Measurements from ENCODE around the gene NFKBIE.

The NFKBIE gene

GRCh38 chr6:44309092-44309491 lies 43.7 kb upstream of the NFKBIE start (continued):
- TF ChIP-seq BACH2 (CRISPR knock-in tag; IDR thresholded peaks at IDR 0.05; ENCODE audit: borderline replicate concordance) (no peak), TOX (CRISPR knock-in tag; IDR thresholded peaks at IDR 0.05; ENCODE audit: borderline replicate concordance) (no peak), RARB (CRISPR knock-in tag; IDR thresholded peaks at IDR 0.05) (no peak)

DNA sequence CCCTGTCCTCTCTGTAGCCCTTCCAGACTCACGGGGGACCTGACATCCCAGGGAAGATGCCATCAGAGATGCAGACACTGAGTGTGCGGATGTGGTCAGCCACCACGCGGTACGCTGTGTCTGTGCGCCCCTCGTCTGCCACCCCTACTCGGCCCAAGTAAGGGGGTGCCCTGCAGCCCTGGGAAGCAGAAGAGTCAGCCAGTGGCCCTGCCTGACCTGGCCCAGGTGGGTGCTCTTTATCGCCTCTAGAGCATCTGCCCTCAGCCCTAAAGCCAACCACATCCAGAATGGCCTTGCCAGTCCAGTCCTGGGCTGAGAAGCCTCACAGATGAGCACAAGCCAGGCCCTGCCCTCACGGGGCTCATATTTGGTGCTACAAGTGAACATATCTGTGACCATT lies 41.9 kb upstream of the NFKBIE start:
- TF ChIP-seq TOX (CRISPR knock-in tag; IDR thresholded peaks at IDR 0.05; ENCODE audit: borderline replicate concordance) (no peak), ZNF70 (CRISPR knock-in tag; IDR thresholded peaks at IDR 0.05) (no peak), ZNF8 (CRISPR knock-in tag; IDR thresholded peaks at IDR 0.05) (no peak), PPARA (CRISPR knock-in tag; IDR thresholded peaks at IDR 0.05; ENCODE audit: borderline replicate concordance) (no peak)
- ATAC-seq = no peak

DNA sequence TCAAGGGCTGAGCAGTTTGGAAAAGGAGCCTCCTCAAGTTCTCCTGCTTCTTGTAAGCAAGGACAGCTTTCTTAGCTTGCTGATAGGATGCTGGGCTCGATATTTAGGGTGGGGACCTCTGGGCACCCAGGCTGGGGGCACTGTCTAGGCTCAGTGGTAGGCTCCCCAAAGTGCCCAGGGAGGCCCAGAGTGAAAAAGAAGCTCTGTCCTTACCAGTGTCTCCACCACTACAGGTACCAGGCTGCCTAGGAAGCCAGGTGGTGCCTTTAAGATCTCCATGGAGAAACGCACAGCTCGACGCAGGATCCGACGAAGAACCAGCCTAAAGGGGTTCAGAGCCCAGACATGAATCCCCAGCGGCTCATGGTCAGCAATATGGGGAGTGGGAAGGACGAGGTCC lies 41.4 kb upstream of the NFKBIE start:
- no peak for TF ChIP-seq ZNF565 (CRISPR knock-in tag; conservative IDR thresholded peaks at IDR 0.05; ENCODE audit: low read depth)
- TF ChIP-seq, protein P1, sequence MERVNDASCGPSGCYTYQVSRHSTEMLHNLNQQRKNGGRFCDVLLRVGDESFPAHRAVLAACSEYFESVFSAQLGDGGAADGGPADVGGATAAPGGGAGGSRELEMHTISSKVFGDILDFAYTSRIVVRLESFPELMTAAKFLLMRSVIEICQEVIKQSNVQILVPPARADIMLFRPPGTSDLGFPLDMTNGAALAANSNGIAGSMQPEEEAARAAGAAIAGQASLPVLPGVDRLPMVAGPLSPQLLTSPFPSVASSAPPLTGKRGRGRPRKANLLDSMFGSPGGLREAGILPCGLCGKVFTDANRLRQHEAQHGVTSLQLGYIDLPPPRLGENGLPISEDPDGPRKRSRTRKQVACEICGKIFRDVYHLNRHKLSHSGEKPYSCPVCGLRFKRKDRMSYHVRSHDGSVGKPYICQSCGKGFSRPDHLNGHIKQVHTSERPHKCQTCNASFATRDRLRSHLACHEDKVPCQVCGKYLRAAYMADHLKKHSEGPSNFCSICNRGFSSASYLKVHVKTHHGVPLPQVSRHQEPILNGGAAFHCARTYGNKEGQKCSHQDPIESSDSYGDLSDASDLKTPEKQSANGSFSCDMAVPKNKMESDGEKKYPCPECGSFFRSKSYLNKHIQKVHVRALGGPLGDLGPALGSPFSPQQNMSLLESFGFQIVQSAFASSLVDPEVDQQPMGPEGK (CRISPR knock-in tag; IDR thresholded peaks at IDR 0.05; ENCODE audit: borderline replicate concordance) = no peak
- no peak for TF ChIP-seq RARB (CRISPR knock-in tag; IDR thresholded peaks at IDR 0.05)
- no peak for TF ChIP-seq ARNTL (CRISPR knock-in tag; IDR thresholded peaks at IDR 0.05; ENCODE audit: borderline replicate concordance, low read depth)
- TF ChIP-seq, protein P2, sequence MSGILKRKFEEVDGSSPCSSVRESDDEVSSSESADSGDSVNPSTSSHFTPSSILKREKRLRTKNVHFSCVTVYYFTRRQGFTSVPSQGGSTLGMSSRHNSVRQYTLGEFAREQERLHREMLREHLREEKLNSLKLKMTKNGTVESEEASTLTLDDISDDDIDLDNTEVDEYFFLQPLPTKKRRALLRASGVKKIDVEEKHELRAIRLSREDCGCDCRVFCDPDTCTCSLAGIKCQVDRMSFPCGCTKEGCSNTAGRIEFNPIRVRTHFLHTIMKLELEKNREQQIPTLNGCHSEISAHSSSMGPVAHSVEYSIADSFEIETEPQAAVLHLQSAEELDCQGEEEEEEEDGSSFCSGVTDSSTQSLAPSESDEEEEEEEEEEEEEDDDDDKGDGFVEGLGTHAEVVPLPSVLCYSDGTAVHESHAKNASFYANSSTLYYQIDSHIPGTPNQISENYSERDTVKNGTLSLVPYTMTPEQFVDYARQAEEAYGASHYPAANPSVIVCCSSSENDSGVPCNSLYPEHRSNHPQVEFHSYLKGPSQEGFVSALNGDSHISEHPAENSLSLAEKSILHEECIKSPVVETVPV (CRISPR knock-in tag; IDR thresholded peaks at IDR 0.05) = no peak
- TF ChIP-seq, protein P3, sequence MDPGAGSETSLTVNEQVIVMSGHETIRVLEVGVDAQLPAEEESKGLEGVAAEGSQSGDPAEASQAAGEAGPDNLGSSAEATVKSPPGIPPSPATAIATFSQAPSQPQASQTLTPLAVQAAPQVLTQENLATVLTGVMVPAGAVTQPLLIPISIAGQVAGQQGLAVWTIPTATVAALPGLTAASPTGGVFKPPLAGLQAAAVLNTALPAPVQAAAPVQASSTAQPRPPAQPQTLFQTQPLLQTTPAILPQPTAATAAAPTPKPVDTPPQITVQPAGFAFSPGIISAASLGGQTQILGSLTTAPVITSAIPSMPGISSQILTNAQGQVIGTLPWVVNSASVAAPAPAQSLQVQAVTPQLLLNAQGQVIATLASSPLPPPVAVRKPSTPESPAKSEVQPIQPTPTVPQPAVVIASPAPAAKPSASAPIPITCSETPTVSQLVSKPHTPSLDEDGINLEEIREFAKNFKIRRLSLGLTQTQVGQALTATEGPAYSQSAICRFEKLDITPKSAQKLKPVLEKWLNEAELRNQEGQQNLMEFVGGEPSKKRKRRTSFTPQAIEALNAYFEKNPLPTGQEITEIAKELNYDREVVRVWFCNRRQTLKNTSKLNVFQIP (CRISPR knock-in tag; IDR thresholded peaks at IDR 0.05; ENCODE audit: borderline replicate concordance, low read depth) = no peak
- TF ChIP-seq TCF4 (CRISPR knock-in tag; IDR thresholded peaks at IDR 0.05; ENCODE audit: borderline replicate concordance) = no peak
- TF ChIP-seq GLIS3 (CRISPR knock-in tag; IDR thresholded peaks at IDR 0.05) = no peak
- no peak for TF ChIP-seq SNAI2 (CRISPR knock-in tag; IDR thresholded peaks at IDR 0.05)
- TF ChIP-seq ZNF70 (CRISPR knock-in tag; IDR thresholded peaks at IDR 0.05) = no peak
- TF ChIP-seq OSR1 (CRISPR knock-in tag; IDR thresholded peaks at IDR 0.05) = no peak
- TF ChIP-seq ZFP30 (CRISPR knock-in tag; IDR thresholded peaks at IDR 0.05) = no peak
- TF ChIP-seq ESRRG (CRISPR knock-in tag; IDR thresholded peaks at IDR 0.05) = no peak
- TF ChIP-seq ZFP3 (CRISPR knock-in tag; IDR thresholded peaks at IDR 0.05) = no peak
- no peak for ATAC-seq

DNA sequence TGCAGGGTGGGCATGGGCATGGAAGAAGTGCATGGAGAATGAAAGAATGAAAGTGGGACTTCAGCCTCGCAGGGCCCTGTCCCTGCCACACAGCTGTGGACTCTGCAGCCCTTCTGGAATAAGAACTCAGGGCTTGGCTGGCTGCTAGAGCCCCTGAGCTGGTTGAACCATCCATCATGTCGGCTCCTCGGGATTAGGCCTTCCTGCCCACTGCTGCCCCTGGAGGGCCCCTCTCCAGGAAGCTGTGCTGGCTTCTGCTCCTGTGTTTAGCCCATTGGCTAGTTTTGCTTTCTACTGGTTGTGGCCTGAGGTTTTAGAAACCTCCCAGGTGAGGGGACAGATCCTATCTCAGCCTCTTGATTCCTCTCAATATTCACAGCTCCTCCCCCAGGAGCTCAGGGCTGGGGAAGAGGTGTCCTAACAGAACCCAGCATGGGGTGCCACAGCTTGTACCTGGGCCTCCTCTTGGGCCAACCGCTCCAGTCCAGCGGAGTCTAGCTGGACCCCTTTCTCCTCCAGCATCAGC lies 39.9 kb upstream of the NFKBIE start:
- TF ChIP-seq OSR1 (CRISPR knock-in tag; IDR thresholded peaks at IDR 0.05) = no peak
- no peak for TF ChIP-seq TSHZ2 (CRISPR knock-in tag; IDR thresholded peaks at IDR 0.05)
- TF ChIP-seq CSDC2 (CRISPR knock-in tag; IDR thresholded peaks at IDR 0.05) = no peak
- no peak for TF ChIP-seq PPARA (CRISPR knock-in tag; IDR thresholded peaks at IDR 0.05; ENCODE audit: borderline replicate concordance)
- no peak for TF ChIP-seq ESRRG (CRISPR knock-in tag; IDR thresholded peaks at IDR 0.05)
- TF ChIP-seq TOX (CRISPR knock-in tag; IDR thresholded peaks at IDR 0.05; ENCODE audit: borderline replicate concordance) = no peak
- no peak for TF ChIP-seq ISL1 (CRISPR knock-in tag; IDR thresholded peaks at IDR 0.05)
- no peak for TF ChIP-seq BACH2 (CRISPR knock-in tag; IDR thresholded peaks at IDR 0.05; ENCODE audit: borderline replicate concordance)
- no peak for TF ChIP-seq ZFP30 (CRISPR knock-in tag; IDR thresholded peaks at IDR 0.05)
- no peak for ATAC-seq

Measured in SK-N-SH treated with all-trans-retinoic acid at 6 μM for 48 hours (cell line).